Stimulated activated CD8-positive, alpha-beta memory T cell treated with anti-CD3 and anti-CD28 coated beads, Interleukin-4, amount 100 ng/mL, for 24 hours (primary cell): ENCODE results near the gene PRG2.
"Not testable (repeated sequence)": the region's sequence is repeated elsewhere in the genome, so short reads cannot be mapped to it uniquely, and the experiment has no call there.

ENCODE experiments used
- DNase-seq: peaks from one replicate; pipeline ENCODE4 v3.0.0-alpha.2; 2020; ENCODE audit warnings: low read depth

PRG2 gene

DNA sequence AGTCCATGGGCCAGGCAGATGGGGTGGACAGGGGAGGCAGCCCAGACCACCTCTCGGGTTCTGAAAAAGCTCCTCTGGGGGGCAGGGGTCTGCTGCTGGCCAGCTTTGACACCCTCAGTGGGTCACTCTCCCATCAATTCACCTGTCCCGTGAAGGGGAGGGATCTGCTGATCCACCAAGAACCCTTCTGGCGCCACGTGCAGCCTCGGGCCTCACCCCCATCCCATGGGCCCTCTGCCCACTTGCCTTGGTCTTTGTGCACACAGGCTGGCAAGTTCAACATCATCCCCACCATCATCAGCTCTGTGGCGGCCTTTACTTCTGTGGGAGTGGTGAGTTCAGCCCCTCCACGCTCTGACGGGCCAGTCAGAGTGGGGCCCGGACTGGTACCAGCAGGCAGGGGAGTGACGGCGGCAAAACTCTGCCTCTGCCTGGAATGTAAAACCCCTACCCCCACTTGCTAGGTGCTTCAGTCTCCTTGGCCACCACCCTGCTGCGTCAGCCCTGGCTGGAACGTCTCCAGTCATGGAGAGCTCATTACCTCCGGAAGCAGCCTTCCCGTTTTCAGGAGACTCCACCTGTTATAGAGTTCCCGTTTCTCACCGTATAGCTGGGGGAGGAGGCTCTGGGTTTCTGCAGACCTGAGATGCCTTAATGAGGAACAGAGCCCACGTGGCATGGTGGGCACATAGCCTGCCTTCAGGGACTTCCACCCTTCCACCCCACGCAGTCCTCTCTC, 22.2 kb downstream of the PRG2 start:
- DNase-seq, result no peak

DNA sequence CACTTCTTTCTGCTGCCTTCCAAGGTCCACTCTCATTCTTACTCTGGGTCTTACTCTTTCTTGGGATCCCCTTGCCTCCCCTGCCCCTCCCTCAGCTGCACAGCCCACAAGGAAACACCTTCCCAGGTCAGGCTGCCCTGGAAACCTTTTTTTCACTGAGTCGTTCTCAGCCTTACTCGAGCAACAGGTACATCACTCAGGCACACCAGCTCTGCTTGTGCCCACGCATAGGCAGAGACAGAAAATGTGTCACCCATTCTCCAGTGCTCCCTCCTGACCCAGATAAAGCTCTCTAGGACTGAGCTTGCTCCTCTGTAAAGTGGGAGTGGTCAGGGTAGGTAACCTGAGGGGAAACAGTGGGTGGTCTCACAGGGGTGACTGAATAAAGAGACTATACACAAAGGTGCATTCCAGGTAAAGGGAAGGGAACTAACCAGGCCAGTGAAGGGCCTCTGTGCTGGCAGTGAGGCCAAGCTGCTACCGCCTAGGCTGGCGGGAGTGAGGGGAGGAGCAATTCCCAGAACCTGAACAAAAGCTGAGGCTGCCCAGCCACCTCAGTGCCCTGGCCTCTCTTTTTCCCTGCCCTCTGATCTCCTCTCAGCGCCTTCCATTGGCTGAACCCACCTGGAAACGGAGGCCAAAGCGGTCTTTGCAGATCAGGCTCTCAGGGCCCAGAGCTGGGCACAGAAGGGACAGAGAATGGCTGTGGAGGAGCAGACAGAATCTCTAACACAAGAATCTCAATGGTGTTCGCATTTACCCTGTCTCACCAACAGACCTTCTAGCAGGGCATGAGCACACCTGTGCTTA, 25.4 kb downstream of the PRG2 start:
- DNase-seq, result no peak

DNA sequence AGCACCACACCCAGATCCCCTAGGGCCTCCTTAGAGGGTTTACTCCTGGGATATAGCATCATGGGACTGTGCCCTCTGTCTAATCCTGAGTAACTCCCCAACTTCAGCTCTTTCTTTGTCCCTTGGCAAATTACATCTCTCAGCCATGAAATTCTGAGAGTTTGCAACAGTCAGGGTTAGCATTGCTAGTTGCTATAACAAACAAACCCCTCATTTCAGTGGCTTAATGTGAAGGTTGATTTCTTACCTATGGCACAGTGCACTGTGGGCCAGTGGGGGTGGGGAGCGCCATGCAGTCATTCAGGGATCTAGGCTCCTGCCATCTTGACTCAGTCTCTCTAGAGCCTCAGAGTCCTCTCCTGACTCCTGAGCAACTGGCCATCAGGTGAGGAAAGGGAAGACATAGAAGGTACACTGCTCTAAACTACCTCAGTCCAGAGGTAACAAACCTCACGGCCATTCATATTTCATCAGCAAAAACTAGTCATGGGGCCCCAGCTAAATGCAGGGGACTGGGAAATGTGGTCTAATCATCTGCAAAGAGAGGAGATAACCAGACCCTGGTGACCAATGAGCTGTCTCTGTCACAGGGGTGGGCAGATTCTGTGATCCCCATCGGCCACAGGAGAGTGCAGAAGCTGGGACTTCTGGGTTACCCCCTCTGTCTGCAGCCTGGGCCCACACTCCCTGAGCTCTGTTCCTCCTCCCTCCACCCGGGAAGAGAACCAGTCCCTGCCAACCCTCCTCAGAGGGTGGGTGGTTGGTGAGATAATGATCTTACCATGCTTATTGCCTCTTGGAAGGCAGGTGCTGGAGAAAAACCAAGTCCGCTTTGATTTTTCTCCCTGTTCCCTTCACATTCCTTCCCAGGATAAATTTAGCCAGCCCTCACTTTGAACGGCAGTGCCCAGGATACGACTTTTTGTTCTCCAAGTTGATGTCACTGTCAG, 27.0 kb downstream of the PRG2 start:
- DNase-seq, result no peak

DNA sequence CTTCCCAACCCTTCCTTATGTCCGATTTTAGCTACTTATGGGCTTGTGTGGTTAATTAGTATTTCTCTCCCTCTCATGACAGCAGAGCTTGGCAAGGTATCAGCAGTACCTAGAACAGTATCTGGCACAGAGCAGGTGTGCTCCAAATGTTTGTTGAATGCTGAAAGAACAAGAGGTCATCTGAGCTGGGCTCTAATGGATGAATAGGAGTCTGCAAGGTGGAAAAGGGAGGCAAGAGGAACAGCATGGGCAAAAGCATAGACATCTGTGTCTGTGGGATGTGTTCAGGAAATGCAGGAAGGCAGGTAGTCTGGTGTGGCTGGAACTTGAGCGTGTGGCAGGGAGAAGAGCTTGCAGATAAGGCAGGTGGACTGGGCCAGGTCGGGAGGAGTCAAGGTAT, 28.5 kb downstream of the PRG2 start:
- DNase-seq, result no peak

GRCh38 chr11:57361420-57361819, 29.0 kb downstream of the PRG2 start:
- DNase-seq, result not testable (repeated sequence)

DNA sequence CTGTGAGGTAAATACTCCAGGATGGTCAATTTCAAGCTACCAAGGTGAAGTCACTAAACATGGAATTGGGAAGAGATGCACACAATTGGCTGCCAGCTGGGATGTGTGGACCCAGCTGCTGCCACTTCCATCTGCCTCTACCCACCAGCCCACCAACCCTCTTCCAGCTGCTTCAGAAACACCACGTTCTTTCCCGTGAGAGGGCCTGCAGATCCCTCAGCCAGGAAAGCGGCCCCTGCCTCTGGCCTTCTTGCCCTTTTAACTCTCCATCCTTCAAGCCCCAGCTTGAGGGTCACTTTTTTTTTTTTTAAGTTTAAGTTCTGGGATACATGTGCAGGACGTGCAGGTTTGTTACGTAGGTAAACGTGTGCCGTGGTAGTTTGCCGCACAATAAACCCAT, 29.5 kb downstream of the PRG2 start:
- no peak for DNase-seq

- no peak for DNase-seq
These were observed 30.4 kb downstream of the PRG2 start for GRCh38 chr11:57359896-57360690.

GRCh38 chr11:57359396-57359795, 31.1 kb downstream of the PRG2 start:
- DNase-seq, result no peak

DNA sequence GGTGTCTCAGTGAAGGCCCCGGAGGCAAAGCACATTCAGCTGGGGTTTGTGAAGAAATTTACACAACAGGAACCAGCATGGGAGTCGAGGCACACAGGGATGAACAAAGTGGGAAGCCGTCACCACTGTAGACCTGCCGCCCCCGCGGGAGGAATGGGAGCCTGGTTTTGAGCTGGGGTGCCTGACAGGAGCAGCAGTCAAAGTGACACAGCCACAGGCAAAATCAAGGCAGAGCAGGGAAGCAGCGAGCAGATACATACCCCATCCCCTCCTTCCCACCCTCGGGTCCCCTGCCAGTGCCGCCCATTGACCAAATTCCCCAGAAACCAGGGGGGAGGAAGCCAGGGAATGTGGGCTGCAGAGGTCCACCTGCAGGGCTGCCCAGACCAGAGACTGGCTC, 31.5 kb downstream of the PRG2 start:
- no peak for DNase-seq

- no peak for DNase-seq
These were observed 31.9 kb downstream of the PRG2 start for GRCh38 chr11:57358543-57358961.

DNA sequence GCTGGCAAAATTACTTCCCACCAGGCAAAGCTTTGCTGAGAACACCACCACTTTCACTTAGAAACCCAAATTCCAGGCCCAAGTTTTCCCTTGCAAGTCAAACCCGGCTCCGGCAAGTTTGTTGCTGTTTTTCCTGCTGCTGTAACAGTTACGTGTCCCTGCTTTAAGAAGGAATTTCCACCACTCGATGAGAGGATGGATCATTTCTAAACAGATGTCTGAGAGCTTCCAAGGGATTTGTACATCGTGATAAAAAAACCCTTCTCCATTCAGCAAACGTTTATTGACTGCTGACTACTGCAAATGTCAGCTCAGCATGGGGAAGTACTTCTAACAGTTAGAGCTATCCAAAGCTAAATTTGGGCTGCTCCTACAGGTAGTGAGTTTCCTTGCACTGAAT, 32.6 kb downstream of the PRG2 start:
- no peak for DNase-seq

DNA sequence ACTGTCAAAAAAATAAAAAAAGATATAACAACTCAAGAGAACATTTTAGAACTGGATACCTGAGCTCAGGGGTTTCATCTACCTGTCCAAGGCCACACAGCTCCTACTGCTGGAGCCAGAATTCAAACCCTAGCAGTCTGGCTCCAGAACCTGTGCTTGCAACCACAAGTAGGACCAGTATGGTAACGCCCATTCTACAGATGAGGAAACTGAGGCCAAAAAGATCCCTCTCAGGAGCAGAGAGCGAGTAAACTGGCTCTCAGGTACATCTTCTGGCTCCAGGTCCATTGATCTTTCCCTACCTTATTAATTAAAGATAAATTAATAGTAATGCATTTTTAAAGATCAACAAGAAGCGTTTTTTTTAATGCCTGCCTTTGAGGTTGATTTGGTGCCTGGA, 33.1 kb downstream of the PRG2 start:
- DNase-seq, result no peak

DNA sequence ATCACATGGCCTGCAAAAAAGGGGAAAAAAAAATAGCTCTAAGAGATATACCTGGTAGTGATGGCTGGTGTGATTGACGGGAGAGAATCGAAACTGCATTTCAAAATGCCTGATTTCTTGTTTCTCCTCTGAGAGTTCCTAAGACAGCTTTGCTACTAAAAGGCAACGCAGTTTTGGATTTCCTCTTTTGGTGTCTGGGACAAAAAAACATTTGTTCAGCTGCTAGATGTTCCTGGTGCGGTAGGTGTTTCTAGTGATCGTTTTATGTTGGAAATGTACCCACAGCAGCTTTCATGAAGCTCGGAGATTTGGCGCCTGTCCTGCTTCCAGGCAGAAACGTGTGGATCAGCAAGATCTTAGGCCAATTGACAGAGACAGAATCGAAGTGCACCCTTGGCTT, 34.2 kb downstream of the PRG2 start:
- DNase-seq, result no peak

DNA sequence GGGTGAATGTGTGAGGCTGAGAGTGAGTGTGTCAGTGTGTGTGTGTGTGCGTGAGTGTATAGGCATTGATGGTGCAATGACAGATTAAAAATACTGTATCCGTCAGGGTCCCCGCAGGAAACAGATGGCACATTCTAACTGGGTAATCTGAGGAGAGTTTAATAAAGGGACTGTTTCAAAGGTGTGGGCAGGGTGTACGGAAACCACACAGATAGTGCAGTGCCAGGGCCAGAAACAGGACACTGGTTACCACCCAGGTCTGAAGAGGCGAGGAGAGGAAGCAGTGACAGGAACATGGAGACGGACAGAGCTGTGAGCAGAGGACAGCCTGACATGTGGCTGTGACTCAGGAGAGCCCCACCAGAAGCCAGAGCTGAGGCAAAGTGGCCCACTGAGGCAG, 35.8 kb downstream of the PRG2 start:
- no peak for DNase-seq

GRCh38 chr11:57353852-57354251, 36.6 kb downstream of the PRG2 start:
- DNase-seq, result no peak

- DNase-seq, result no peak
These were observed 37.0 kb downstream of the PRG2 start for GRCh38 chr11:57353446-57353845.

GRCh38 chr11:57353036-57353435, 37.4 kb downstream of the PRG2 start:
- DNase-seq, result no peak

DNA sequence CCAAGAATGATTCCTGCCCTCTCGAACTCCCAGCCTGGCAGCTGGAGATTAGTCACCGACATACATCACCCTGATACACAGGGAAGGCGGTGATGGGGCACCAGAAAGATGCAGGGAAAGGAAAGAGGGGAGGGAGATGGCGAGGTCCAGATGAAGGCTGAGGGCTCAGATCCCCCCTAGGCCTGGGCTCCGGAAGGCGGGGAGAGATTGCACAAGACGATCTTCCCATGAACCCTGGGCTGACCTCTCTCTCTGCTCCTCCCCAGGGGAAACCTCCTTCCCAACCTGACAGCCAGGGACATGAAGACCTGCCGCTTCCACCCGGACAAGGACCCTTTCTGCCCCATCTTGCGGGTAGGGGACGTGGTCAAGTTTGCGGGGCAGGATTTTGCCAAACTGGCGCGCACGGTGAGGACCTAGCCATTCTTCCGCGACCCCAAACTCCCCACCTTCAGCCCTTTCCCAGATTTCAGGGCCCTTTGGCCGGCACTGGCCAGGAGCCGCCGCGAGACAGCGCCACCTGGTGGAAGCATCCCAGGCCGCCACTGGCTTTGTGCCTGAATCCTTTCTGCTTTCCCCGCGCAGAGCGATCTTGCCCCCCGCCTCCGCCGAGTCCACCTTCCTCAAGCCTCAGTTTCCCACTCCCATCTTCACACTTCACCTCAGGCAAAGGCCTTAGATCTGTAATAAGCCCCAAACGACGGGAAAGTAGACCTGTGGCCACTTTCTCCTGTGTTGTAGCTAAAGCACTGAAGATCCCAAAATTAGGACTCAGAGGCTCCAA, 40.8 kb downstream of the PRG2 start:
- DNase-seq, result peak; percentile 51

- DNase-seq, result no peak
These were observed 41.7 kb downstream of the PRG2 start for GRCh38 chr11:57348636-57349313.

DNA sequence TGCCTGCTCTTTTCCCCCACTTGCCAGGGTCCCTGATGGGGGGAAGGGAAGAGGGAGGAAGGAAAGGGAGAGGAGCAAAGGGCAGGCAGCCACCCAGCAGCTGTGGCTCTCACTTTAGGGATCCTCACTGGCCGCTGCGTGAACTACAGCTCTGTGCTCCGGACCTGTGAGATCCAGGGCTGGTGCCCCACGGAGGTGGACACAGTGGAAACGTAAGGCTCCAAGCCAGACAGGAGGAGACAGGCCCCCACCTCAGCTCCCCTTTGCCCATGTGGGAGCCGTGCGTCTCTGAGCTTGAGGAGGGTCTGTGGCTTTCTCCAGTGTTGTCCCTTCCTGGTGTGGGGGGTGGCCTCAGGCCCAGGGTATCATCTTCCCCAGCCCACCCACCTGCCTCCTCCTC, 42.4 kb downstream of the PRG2 start:
- no peak for DNase-seq
